Measurements from ENCODE around the gene PTPRZ1.

Gene PTPRZ1

DNA sequence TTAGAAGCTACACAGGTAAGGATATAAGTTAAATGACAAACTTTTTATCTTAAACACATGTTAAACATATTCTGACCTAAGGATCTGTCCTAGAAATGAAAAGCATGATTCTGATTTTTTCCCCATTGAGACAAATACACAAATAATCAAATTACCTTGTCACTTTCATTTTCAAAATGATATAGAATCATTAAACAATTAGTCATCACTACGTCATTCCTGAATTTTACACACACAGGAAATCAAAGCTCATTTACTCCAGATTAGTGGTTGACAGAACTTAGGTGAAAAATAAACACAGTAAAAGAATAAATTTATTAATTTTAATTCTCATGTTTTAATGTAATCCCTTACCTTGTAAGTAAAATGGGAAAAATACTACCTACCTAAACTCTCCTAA, 182.1 kb downstream of the PTPRZ1 start:
- DNase-seq (ENCODE audit: low read depth) = no peak

DNA sequence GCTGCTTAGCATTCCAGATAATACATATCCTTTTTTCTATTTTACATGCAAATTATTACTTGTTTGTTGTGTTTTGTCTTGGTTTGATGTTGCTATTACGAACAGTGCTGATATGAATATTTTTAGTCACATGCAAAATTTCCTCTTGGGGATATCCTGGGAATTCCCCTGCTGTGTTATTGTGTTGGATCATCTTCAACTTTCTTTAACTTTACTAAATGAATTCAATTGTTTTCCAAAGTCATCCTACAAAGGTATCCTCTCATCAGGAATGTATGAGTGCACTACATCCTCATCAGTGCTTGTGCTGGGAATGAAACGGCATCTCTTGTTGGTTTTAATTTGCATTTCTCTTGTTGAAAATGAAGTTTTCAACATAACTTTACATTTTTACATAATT, 184.0 kb downstream of the PTPRZ1 start:
- no peak for DNase-seq (ENCODE audit: low read depth)

- DNase-seq (ENCODE audit: low read depth) = no peak
These were observed 186.6 kb downstream of the PTPRZ1 start for GRCh38 chr7:122059542-122059941.

GRCh38 chr7:122063146-122063545, 190.2 kb downstream of the PTPRZ1 start:
- DNase-seq (ENCODE audit: low read depth) = no peak

DNA sequence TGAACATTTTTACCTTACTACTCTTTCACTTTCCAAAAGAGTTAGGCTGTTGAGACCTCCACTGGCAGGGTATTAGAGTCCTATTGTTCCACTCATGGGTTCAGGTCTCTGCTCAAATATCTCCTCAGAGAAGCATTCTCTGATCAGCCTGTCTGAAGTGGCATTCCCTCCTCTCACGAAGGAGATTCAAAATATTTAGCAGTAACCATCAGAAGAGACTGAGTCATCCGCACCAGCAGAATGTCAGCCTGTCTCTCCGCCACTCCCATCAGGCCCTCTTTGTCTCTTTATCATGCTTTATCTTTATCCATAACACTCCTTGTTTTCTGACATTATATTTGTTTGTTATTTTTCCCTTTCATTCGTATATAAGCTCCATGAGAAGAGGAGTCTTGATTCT, 192.0 kb downstream of the PTPRZ1 start:
- no peak for DNase-seq (ENCODE audit: low read depth)

DNA sequence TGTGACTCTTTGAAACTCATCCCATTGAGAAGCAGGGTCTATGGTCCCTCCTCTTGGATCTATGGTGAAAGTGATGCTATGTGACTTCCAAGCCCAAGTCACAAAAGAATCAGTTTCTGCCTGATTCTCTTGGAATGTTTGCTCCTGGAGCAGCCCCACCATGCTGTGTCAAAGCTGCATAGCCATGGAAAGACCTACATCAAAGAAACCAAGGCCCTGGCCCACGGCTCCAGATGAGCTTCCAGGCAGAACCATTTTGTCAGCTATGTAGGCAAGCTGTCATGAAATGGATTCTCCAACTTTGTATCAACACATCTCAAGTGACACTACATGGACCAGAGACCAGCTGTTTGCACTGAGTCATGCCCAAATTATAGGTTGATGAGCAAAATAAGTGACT, 194.1 kb downstream of the PTPRZ1 start:
- DNase-seq (ENCODE audit: low read depth) = no peak

GRCh38 chr7:122068046-122068445, 195.1 kb downstream of the PTPRZ1 start:
- DNase-seq (ENCODE audit: low read depth) = no peak

DNA sequence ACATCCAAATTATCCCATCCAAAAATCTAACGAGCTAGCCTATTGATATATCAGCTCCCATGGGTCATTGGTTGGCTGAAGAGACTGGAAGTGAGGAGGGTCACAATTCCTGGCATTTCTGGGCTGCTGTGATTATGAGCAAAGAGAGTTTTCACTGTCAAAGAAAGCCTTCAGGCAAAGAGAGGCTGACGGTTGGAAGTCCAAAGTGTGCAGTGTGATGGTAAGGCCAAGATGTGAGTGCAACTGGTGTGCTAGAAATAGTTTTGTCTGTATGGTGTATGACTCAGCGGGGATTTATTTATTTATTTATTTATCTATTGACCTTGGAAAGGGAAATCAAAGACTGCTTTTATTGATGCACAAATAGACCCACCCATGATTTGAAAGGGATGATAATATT, 196.0 kb downstream of the PTPRZ1 start:
- DNase-seq (ENCODE audit: low read depth) = no peak

DNA sequence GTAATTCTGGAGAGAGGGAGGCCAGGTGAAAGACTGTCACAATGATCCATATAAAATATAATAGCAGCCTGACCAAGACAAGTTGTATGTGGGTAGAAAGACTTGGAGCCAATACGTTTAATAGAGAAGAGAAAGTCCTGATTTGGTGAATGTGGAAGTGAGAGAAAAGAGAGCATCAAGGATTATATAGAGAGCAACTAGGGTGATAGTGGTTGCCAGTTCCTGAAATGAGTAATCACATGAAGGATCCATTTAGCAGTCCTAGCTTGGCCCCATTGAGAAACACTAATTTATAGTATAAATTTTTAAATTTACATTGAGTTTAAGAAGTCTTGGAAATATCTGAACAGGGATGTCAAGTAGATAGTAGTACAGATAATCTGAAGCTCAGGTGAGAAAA, 197.1 kb downstream of the PTPRZ1 start:
- no peak for DNase-seq (ENCODE audit: low read depth)

DNA sequence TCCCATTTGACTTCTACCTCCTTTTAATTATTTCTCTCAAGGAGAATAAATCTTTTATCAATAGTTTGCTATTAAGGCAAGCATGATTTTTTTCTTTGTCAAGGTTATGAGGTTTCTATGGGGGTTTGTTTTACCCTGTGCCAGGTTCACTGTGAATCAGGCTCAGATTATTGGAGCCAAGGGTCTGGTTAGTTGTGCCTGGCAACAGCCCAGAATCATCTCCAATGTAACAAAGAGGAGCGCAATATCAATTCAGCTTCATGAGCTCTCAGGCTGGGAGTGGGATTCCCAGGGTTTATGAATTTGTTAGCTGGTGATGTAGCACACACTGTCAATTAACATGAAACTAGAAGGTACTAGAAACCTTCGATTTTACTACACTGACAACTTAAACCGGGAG, 197.9 kb downstream of the PTPRZ1 start:
- no peak for DNase-seq (ENCODE audit: low read depth)

DNA sequence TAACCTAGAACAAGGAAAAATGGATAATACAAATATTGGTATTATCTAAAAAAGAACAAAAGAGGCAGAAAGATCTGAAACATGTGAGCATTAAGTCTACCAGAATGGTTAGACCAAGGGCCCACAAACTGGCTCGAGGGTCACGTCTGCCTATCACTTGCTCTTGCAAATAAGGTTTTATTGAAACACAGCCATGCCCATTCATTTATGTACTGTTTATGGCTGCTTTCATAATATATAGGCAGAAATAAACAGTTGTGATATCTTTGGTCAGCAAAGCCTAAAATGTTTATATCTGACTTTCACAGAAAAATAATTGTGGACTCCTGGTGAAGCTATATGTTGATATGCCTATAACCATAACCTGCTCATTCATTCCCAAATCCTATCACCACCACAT, 199.3 kb downstream of the PTPRZ1 start:
- no peak for DNase-seq (ENCODE audit: low read depth)

DNA sequence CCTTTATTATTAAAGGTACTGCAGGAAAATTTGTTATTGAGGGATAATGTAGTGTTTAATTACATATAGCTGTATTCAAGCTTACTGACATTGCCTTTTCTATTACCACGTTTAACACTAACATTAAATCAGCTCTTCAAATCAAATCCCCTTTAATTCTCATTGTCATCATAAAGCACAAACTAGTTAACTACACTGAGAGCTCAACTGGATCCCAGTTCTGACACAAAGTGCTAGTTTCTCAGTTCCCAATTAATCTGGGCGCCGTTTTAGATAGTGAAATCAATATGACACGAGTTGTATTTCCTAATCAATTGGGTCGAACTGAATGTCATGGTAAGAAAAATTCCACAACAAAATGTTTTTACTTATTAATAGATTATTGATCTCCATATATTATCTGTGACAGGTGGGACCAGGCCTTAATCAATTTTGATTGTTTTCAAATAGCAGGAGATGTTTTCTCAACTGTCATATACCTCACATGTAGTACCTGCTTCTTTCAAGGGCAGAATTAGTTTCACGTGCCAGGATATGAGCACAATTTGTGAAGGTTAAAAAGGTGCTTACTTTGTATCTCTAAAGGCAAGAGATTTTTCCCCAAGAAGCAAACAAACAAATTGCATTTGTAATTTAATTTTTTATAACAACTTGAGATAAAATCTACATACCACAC, 200.1 kb downstream of the PTPRZ1 start:
- DNase-seq (ENCODE audit: low read depth) = no peak

DNA sequence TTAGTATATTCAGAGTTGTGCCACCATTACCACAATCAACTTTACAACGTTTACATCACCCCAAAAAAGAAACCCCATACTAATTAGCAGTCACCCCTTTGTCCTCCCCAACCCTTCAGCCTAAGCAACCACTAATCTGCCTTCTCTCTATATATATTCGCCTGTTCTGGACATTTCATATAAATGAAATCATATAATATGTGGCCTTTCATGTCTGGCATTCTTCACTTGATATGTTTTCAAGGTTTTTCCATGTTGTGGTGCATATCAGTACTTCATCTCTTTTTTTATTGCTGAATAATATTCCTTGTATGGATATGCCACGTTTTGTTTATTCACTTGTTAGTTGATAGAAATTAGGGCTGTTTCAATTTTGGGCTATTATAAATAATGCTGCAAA, 200.7 kb downstream of the PTPRZ1 start:
- no peak for DNase-seq (ENCODE audit: low read depth)

DNA sequence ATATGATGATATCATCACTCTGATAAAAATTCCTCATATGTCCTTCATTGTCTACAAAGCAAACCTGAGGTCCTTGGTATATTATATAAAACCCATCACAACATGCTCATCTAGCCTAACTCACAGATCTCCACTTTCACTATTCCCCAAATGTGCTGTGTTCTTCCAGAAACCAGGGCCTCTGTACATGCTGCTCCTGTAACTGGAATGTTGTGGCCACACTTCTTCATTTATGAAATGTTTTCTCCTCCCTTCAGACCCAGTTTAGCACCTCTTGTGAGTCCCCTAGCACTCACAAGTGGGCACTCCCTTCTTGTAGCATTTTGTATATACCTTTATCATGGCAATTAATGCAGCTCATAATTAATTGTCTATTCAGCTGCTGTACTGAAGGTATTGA, 209.2 kb downstream of the PTPRZ1 start:
- no peak for DNase-seq (ENCODE audit: low read depth)

DNA sequence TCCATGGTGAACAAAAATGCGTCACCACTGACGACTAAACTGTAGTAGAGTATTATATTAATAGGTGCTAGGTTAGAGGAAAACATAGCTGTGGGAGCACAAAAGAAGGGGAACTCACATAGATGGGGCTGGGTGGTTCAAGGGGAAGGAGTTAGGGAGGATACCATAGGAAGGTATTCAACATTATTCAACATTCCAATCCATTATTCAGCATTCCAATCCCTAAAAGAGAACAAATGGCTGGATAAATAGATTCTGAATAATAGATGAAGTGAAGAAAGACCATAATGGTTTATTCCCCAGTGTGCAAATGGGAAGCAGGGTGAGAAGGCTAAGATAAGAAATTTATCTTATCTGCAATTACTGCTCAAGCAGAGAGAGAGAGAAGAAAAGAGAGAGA, 209.7 kb downstream of the PTPRZ1 start:
- DNase-seq (ENCODE audit: low read depth) = no peak

- peak; percentile 16 for DNase-seq (ENCODE audit: low read depth)
These were observed 220.2 kb downstream of the PTPRZ1 start for GRCh38 chr7:122092964-122093797.

GRCh38 chr7:122094549-122094948, 221.6 kb downstream of the PTPRZ1 start:
- no peak for DNase-seq (ENCODE audit: low read depth)

DNA sequence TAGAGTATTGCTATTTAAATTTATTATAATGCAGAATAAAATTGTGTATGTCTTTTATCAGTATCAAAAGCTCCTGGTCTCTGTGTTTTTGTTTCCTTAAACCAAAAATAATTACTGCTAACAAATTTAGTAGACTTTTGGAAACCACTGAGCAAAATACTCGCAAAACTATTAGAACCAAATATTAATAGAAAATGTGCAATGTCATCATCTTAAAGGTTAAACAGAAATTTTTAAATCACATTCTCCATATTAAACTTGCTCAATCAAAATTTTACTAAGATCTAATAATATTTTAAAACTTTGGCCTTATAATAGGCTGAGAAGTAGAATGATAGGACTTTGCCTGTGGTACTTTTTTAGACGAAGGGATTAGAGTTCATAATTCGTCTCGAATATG, 222.7 kb downstream of the PTPRZ1 start:
- DNase-seq (ENCODE audit: low read depth) = no peak

- no peak for DNase-seq (ENCODE audit: low read depth)
These were observed 227.1 kb downstream of the PTPRZ1 start for GRCh38 chr7:122100021-122100420.

DNA sequence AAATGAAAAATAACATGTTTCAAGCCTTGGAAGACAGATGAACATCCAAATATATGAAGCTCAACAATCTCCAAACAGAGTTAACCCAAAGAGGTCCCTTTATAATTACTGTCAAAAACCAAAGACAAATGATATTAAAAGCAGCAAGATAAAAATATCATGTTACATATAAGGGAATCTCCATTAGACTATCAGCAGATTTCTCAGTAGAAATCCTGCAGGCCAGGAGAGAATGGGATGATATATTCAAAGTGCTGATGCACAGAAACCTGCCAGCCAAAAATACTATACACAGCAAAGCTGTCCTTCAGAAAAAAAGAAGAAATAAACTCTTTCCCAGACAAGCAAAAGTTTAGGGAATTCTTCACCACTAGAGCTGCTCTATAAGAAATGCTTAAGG, 230.1 kb downstream of the PTPRZ1 start:
- DNase-seq (ENCODE audit: low read depth) = no peak
